HPDE6-E6E7 (cell line): ENCODE measurements around the gene BAIAP2.
A peak's percentile ranks its signal among the peaks of the same experiment; 100 is the strongest.

Source experiments
- DNase-seq: peaks from one replicate; pipeline ENCODE4 v3.0.0; 2011; ENCODE audit warnings: missing footprints; ENCODE audit errors: extremely low spot score

Gene BAIAP2

GRCh38 chr17:81110488-81111040 lies 75.6 kb downstream of the BAIAP2 start:
- DNase-seq, result no peak

GRCh38 chr17:81111066-81111465 lies 76.1 kb downstream of the BAIAP2 start:
- no peak for DNase-seq

- no peak for DNase-seq
Measured at GRCh38 chr17:81112450-81112849, 77.5 kb downstream of the BAIAP2 start.

- no peak for DNase-seq
Measured at GRCh38 chr17:81113158-81113724, 78.3 kb downstream of the BAIAP2 start.

GRCh38 chr17:81114351-81115093 lies 79.6 kb downstream of the BAIAP2 start:
- no peak for DNase-seq

- DNase-seq, result no peak
Measured at GRCh38 chr17:81115219-81115618, 80.3 kb downstream of the BAIAP2 start.

GRCh38 chr17:81115749-81116464 lies 81.0 kb downstream of the BAIAP2 start:
- DNase-seq, result no peak

GRCh38 chr17:81116704-81117103 lies 81.8 kb downstream of the BAIAP2 start:
- no peak for DNase-seq

GRCh38 chr17:81117672-81118198 lies 82.8 kb downstream of the BAIAP2 start:
- DNase-seq, result no peak

GRCh38 chr17:81118308-81119221 lies 83.6 kb downstream of the BAIAP2 start:
- no peak for DNase-seq

GRCh38 chr17:81119223-81120148 lies 84.5 kb downstream of the BAIAP2 start:
- DNase-seq, result peak; percentile 92

GRCh38 chr17:81120149-81120484 lies 85.2 kb downstream of the BAIAP2 start:
- no peak for DNase-seq

GRCh38 chr17:81120695-81121621 lies 86.0 kb downstream of the BAIAP2 start:
- DNase-seq, result no peak

GRCh38 chr17:81121841-81122733 lies 87.1 kb downstream of the BAIAP2 start:
- no peak for DNase-seq

GRCh38 chr17:81123052-81124048 lies 88.4 kb downstream of the BAIAP2 start:
- DNase-seq, result no peak

GRCh38 chr17:81124377-81124776 lies 89.4 kb downstream of the BAIAP2 start:
- DNase-seq, result no peak

- peak; percentile 31 for DNase-seq
Measured at GRCh38 chr17:81125573-81126081, 90.7 kb downstream of the BAIAP2 start.
